NK-92 (cell line): ENCODE measurements around the gene CHAC2.
"Not testable (repeated sequence)": the region's sequence is repeated elsewhere in the genome, so short reads cannot be mapped to it uniquely, and the experiment has no call there.

Source experiments
- DNase-seq: peaks from one replicate; lab custom pipeline; 2025; ENCODE audit not compliant: unreplicated experiment; lab: John Stamatoyannopoulos, UW

CHAC2 gene

GRCh38 chr2:53777134-53777533, 9.5 kb downstream of the CHAC2 start:
- no peak for DNase-seq

GRCh38 chr2:53778536-53779162, 11.0 kb downstream of the CHAC2 start:
- no peak for DNase-seq

GRCh38 chr2:53780056-53780455, 12.5 kb downstream of the CHAC2 start:
- DNase-seq = no peak

- no peak for DNase-seq
These were observed 15.1 kb downstream of the CHAC2 start for GRCh38 chr2:53782676-53783075.

- no peak for DNase-seq
These were observed 16.8 kb downstream of the CHAC2 start for GRCh38 chr2:53784436-53784835.

GRCh38 chr2:53785366-53785765, 17.8 kb downstream of the CHAC2 start:
- no peak for DNase-seq

- no peak for DNase-seq
These were observed 18.7 kb downstream of the CHAC2 start for GRCh38 chr2:53786352-53786704.

- peak; percentile 35 for DNase-seq
These were observed 19.4 kb downstream of the CHAC2 start, which contains the start of the genes ASB3 and ERLEC1 for GRCh38 chr2:53786705-53787613. ASB3 (minus strand) TSS chr2:53786953; CDS start chr2:53765572, 21,381 bp downstream. ERLEC1 (plus strand) TSS chr2:53787044; CDS start chr2:53787211, 167 bp downstream.

- DNase-seq = no peak
These were observed 20.1 kb downstream of the CHAC2 start for GRCh38 chr2:53787614-53788289.

- DNase-seq = no peak
These were observed 25.7 kb downstream of the CHAC2 start for GRCh38 chr2:53793261-53793660.

GRCh38 chr2:53793821-53794220, 26.2 kb downstream of the CHAC2 start:
- no peak for DNase-seq

GRCh38 chr2:53801547-53801946, 33.9 kb downstream of the CHAC2 start:
- DNase-seq = no peak

GRCh38 chr2:53802617-53803151, 35.1 kb downstream of the CHAC2 start:
- DNase-seq = no peak

- no peak for DNase-seq
These were observed 44.0 kb downstream of the CHAC2 start for GRCh38 chr2:53811601-53812000.

- DNase-seq = no peak
These were observed 45.5 kb downstream of the CHAC2 start for GRCh38 chr2:53813151-53813550.

- no peak for DNase-seq
These were observed 51.3 kb downstream of the CHAC2 start for GRCh38 chr2:53818854-53819435.

GRCh38 chr2:53819634-53820033, 52.0 kb downstream of the CHAC2 start:
- DNase-seq = no peak

- DNase-seq = no peak
These were observed 52.4 kb downstream of the CHAC2 start for GRCh38 chr2:53820048-53820447.

- no peak for DNase-seq
These were observed 53.1 kb downstream of the CHAC2 start for GRCh38 chr2:53820711-53821110.

- DNase-seq = no peak
These were observed 54.2 kb downstream of the CHAC2 start for GRCh38 chr2:53821810-53822209.

GRCh38 chr2:53823639-53824038, 56.0 kb downstream of the CHAC2 start:
- DNase-seq = not testable (repeated sequence)
